ENCODE measurements around the gene STING1. TPM values are rescaled to one million over a fixed set of nuclear protein-coding genes. Genes with fewer than 3 reads are reported as not detected.
"Not testable (repeated sequence)": the region's sequence is repeated elsewhere in the genome, so short reads cannot be mapped to it uniquely, and the experiment has no call there.

Gene STING1
- total and polyA plus RNA-seq, 2 experiments from 2014 or later: 72.6 to 75.0 TPM

- H3K9me3 ChIP-seq (ENCODE audit: low read depth); in situ Hi-C loops (cut with MboI); H3K9me2 ChIP-seq (ENCODE audit: insufficient read depth); H3K4me3 ChIP-seq; H3K9ac ChIP-seq; H4K20me1 ChIP-seq (ENCODE audit: insufficient read depth); H3F3A ChIP-seq (ENCODE audit: insufficient read depth); DNase-seq; H3K4me2 ChIP-seq (ENCODE audit: unreplicated experiment); H2AFZ ChIP-seq; H3K27me3 ChIP-seq (replicated peaks; ENCODE audit: insufficient read depth); H3K27ac ChIP-seq: not testable (repeated sequence)
- Histone ChIP-seq H3K36me3 (ENCODE audit: low read depth) (peaks cover 12% of the 10 kb centered on the region; the same call in 1 of the 2 replicates), H3K79me2 (ENCODE audit: insufficient read depth) (peaks cover 35% of the 10 kb centered on the region), H3K4me1 (ENCODE audit: insufficient read depth) (peaks cover 11% of the 10 kb centered on the region)
- 80 to 82% methylated on average over 9 of the region's 9 CpGs for WGBS, 2 experiments (ENCODE audit: low coverage in 1 of 2, low lambda C conversion rate in 2 of 2, missing lambda C conversion rate in 2 of 2)
Measured at GRCh38 chr5:139478657-139479423, 3.7 kb downstream of the STING1 start.

GRCh38 chr5:139475865-139476617 is 6.5 kb downstream of the STING1 start:
- H3F3A ChIP-seq (ENCODE audit: insufficient read depth): no peaks in the 10 kb centered on the region
- H3K27me3 ChIP-seq (replicated peaks; ENCODE audit: insufficient read depth): no peaks in the 10 kb centered on the region
- no peak overlapping the region for H3K4me2 ChIP-seq (ENCODE audit: unreplicated experiment)
- H3K79me2 ChIP-seq (ENCODE audit: insufficient read depth): peaks cover 26% of the 10 kb centered on the region
- no peak overlapping the region for H2AFZ ChIP-seq
- in situ Hi-C loops (cut with MboI): no loop called here
- H3K9me2 ChIP-seq (ENCODE audit: insufficient read depth): no peaks in the 10 kb centered on the region
- peaks cover 12% of the 10 kb centered on the region; the same call in 1 of the 2 replicates for H3K36me3 ChIP-seq (ENCODE audit: low read depth)
- DNase-seq: no peak
- 86 to 89% methylated on average over 13 of the region's 13 CpGs for WGBS, 2 experiments (ENCODE audit: low coverage in 1 of 2, low lambda C conversion rate in 2 of 2, missing lambda C conversion rate in 2 of 2)
- H3K4me3 ChIP-seq: no peak overlapping the region
- no peak overlapping the region for H3K27ac ChIP-seq
- peaks cover 11% of the 10 kb centered on the region for H3K4me1 ChIP-seq (ENCODE audit: insufficient read depth)
- TF ChIP-seq EZH2phosphoT487 (IDR thresholded peaks at IDR 0.05; ENCODE audit: insufficient read depth, low read depth) (no peak), EZH2 (IDR thresholded peaks at IDR 0.05; ENCODE audit: insufficient read depth, poor library complexity, severe bottlenecking) (no peak)
- H3K9me3 ChIP-seq (ENCODE audit: low read depth): no peaks in the 10 kb centered on the region
- H3K9ac ChIP-seq: no peak overlapping the region
- no peaks in the 10 kb centered on the region for H4K20me1 ChIP-seq (ENCODE audit: insufficient read depth)

- H3K9me3 ChIP-seq (ENCODE audit: low read depth): no peaks in the 10 kb centered on the region
- no peak overlapping the region for H2AFZ ChIP-seq
- peaks cover 17% of the 10 kb centered on the region for H3K79me2 ChIP-seq (ENCODE audit: insufficient read depth)
- TF ChIP-seq EZH2 (IDR thresholded peaks at IDR 0.05; ENCODE audit: insufficient read depth, poor library complexity, severe bottlenecking) (no peak), EZH2phosphoT487 (IDR thresholded peaks at IDR 0.05; ENCODE audit: insufficient read depth, low read depth) (no peak)
- no peak overlapping the region for H3K27ac ChIP-seq
- H3K36me3 ChIP-seq (ENCODE audit: low read depth): peaks cover 9% of the 10 kb centered on the region; the same call in 1 of the 2 replicates
- WGBS, 2 experiments (ENCODE audit: low coverage in 1 of 2, low lambda C conversion rate in 2 of 2, missing lambda C conversion rate in 2 of 2): 61 to 63% methylated on average over 13 of the region's 13 CpGs
- H3K4me3 ChIP-seq: no peak overlapping the region
- no peaks in the 10 kb centered on the region for H4K20me1 ChIP-seq (ENCODE audit: insufficient read depth)
- no peaks in the 10 kb centered on the region for H3K27me3 ChIP-seq (replicated peaks; ENCODE audit: insufficient read depth)
- H3K9ac ChIP-seq: no peak overlapping the region
- no peaks in the 10 kb centered on the region for H3K9me2 ChIP-seq (ENCODE audit: insufficient read depth)
- in situ Hi-C loops (cut with MboI): no loop called here
- no peaks in the 10 kb centered on the region for H3F3A ChIP-seq (ENCODE audit: insufficient read depth)
- DNase-seq: peak; percentile 56
- H3K4me2 ChIP-seq (ENCODE audit: unreplicated experiment): no peak overlapping the region
- H3K4me1 ChIP-seq (ENCODE audit: insufficient read depth): peaks cover 11% of the 10 kb centered on the region
Measured at GRCh38 chr5:139474890-139475791, 7.4 kb downstream of the STING1 start.

- no peak for TF ChIP-seq EZH2phosphoT487 (IDR thresholded peaks at IDR 0.05; ENCODE audit: insufficient read depth, low read depth)
- no peak for TF ChIP-seq EZH2 (IDR thresholded peaks at IDR 0.05; ENCODE audit: insufficient read depth, poor library complexity, severe bottlenecking)
- H3K27me3 ChIP-seq (replicated peaks; ENCODE audit: insufficient read depth): no peaks in the 10 kb centered on the region
- H3K36me3 ChIP-seq (ENCODE audit: low read depth): no peaks in the 10 kb centered on the region
- H3K9me3 ChIP-seq (ENCODE audit: low read depth): no peaks in the 10 kb centered on the region
- H3K4me3 ChIP-seq: no peak overlapping the region
- H3K79me2 ChIP-seq (ENCODE audit: insufficient read depth): peaks cover 1% of the 10 kb centered on the region; the same call in 1 of the 2 replicates
- peaks cover 11% of the 10 kb centered on the region for H3K4me1 ChIP-seq (ENCODE audit: insufficient read depth)
- H3K27ac ChIP-seq: no peak overlapping the region
- H3K9me2 ChIP-seq (ENCODE audit: insufficient read depth): no peaks in the 10 kb centered on the region
- DNase-seq: peak; percentile 58
- no peak overlapping the region for H2AFZ ChIP-seq
- H3K4me2 ChIP-seq (ENCODE audit: unreplicated experiment): no peak overlapping the region
- WGBS, 2 experiments (ENCODE audit: low coverage in 1 of 2, low lambda C conversion rate in 2 of 2, missing lambda C conversion rate in 2 of 2): 54 to 85% methylated on average over 2 of the region's 2 CpGs
- peak overlapping the region; percentile 19 for H3K9ac ChIP-seq
- no peaks in the 10 kb centered on the region for H4K20me1 ChIP-seq (ENCODE audit: insufficient read depth)
- in situ Hi-C loops (cut with MboI): no loop called here
- no peaks in the 10 kb centered on the region for H3F3A ChIP-seq (ENCODE audit: insufficient read depth)
Measured at GRCh38 chr5:139473565-139473964, 9.0 kb downstream of the STING1 start.

All from GM23248 (cell line).